ENCODE measurements around the gene CCDC69. TPM values are rescaled to one million over a fixed set of nuclear protein-coding genes. Genes with fewer than 3 reads are reported as not detected.

Gene CCDC69
- total and polyA plus RNA-seq, 9 donors: 22.6 to 158 (median 37.3) TPM

GRCh38 chr5:151182524-151182900 is 41.4 kb downstream of the CCDC69 start:
- no peaks in the 10 kb centered on the region for H3K36me3 ChIP-seq
- TF ChIP-seq EP300 (IDR thresholded peaks at IDR 0.05) (no peak), POLR2A (IDR thresholded peaks at IDR 0.05) (no peak), CTCF (IDR thresholded peaks at IDR 0.05) (no peak)
- no peaks in the 10 kb centered on the region for H3K9me3 ChIP-seq
- WGBS, 3 donors: 87 to 93% (median 90%) methylated on average over 4 of the region's 4 CpGs
- DNase-seq: no peak
- intact Hi-C loops (cut with DNase I): no loop called here
- H3K4me1 ChIP-seq (ENCODE audit: insufficient read depth): no peaks in the 10 kb centered on the region
- H3K27me3 ChIP-seq: no peaks in the 10 kb centered on the region
- no peak overlapping the region for H3K27ac ChIP-seq
- H3K4me3 ChIP-seq: no peak overlapping the region

DNA sequence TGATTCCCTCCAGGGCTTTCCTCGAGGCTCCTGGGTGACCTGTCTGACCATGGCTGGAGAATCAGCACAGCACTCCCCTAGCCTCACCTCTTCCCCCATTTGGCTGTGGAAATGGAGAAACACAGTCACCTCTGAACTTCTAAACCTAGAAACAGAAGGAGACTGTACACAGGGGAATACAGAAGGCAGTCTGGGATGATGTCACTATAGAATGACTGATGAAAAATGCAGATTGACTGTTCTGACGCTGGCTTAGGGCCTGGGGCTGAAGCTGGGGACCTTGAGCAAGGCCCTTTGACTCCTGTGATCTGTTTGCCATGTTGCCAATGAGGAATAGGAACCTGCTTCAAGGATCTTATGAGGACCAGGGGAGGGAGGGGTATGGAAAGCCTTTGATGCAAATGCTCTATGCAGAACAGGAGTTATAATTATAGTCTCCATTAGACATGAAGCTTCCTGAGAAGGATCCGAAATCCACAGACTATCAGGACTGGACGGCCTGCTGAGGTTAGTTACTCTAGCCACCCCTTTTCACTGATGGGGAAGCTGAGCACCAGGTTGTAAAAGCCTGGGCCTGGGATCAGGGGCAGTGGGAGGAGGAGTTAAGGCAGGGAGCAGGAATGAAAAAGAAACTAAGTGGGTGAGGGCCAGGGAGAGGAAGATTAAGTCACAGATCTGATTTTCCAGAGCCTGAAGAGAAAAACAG is 41.9 kb downstream of the CCDC69 start:
- H3K9me3 ChIP-seq: no peaks in the 10 kb centered on the region
- H3K36me3 ChIP-seq: no peaks in the 10 kb centered on the region
- H3K4me3 ChIP-seq: no peak overlapping the region
- H3K27ac ChIP-seq: no peak overlapping the region
- 70 to 87% (median 83%) methylated on average over 4 of the region's 4 CpGs for WGBS, 3 donors
- TF ChIP-seq POLR2A (IDR thresholded peaks at IDR 0.05) (no peak), CTCF (IDR thresholded peaks at IDR 0.05) (no peak), EP300 (IDR thresholded peaks at IDR 0.05) (no peak)
- no peaks in the 10 kb centered on the region for H3K27me3 ChIP-seq
- no peaks in the 10 kb centered on the region for H3K4me1 ChIP-seq (ENCODE audit: insufficient read depth)
- no peak for DNase-seq
- intact Hi-C loops (cut with DNase I): no loop called here

GRCh38 chr5:151180291-151180690 is 43.6 kb downstream of the CCDC69 start:
- H3K27me3 ChIP-seq: no peaks in the 10 kb centered on the region
- WGBS, 3 donors: 76 to 87% (median 84%) methylated on average over 6 of the region's 6 CpGs
- no peaks in the 10 kb centered on the region for H3K4me1 ChIP-seq (ENCODE audit: insufficient read depth)
- no peaks in the 10 kb centered on the region for H3K36me3 ChIP-seq
- TF ChIP-seq EP300 (IDR thresholded peaks at IDR 0.05) (no peak), CTCF (IDR thresholded peaks at IDR 0.05) (no peak), POLR2A (IDR thresholded peaks at IDR 0.05) (no peak)
- H3K9me3 ChIP-seq: no peaks in the 10 kb centered on the region
- no peak for DNase-seq
- H3K4me3 ChIP-seq: no peak overlapping the region
- intact Hi-C loops (cut with DNase I): no loop called here
- H3K27ac ChIP-seq: no peak overlapping the region

DNA sequence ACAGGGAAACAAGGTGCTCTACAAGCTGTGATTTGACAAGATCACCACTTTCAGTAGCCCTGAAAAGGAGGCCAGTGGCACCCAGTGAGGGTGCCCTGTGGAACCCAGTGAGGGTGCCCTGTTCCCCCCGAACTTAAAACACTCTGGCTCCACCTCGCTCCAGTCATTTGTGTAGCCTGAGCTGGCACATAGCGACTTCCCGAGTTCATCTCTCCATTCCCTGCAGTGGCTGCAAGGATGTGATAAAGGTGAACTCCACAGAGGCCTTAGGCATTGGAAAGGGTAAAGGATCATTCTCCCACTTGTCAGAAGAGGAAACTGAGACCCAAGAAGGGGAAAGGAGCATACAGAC is 44.4 kb downstream of the CCDC69 start:
- no peaks in the 10 kb centered on the region for H3K36me3 ChIP-seq
- 89 to 94% (median 91%) methylated on average over 4 of the region's 4 CpGs for WGBS, 3 donors
- no peak overlapping the region for H3K27ac ChIP-seq
- DNase-seq: no peak
- no peaks in the 10 kb centered on the region for H3K9me3 ChIP-seq
- H3K27me3 ChIP-seq: no peaks in the 10 kb centered on the region
- TF ChIP-seq EP300 (IDR thresholded peaks at IDR 0.05) (no peak), POLR2A (IDR thresholded peaks at IDR 0.05) (no peak), CTCF (IDR thresholded peaks at IDR 0.05) (no peak)
- no peak overlapping the region for H3K4me3 ChIP-seq
- intact Hi-C loops (cut with DNase I): loop anchor here in 1 of 4 donors (10.0 kb wide), 1 partner anchor 55 kb away; no protein-coding TSS in a partner anchor
- no peaks in the 10 kb centered on the region for H3K4me1 ChIP-seq (ENCODE audit: insufficient read depth)
